ENCODE results near the gene TPRG1L. TPM values are rescaled to one million over a fixed set of nuclear protein-coding genes. Genes with fewer than 3 reads are reported as not detected.

Gene TPRG1L
- total RNA-seq, 1 donor = 19.4 TPM

DNA sequence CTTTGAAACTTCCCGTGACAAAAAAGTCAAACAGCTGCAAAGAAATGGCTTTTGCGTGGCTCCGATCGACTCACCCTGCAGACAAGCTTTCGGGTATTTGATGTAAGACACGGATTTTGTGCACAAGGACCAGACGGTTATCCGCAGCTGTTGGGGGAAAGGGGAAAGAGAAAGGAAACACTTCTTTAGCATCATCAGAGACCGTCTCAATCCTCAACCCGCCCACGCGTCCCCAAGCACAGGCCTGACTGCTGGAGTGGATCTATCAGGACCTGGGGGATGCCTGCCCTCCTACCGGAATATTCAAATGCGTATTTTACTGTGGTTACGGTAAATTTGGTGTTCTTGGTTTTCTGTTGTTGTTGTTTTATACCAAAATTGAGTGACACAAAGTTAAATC, 13.9 kb downstream of the TPRG1L start:
- TF ChIP-seq CTCF (IDR thresholded peaks at IDR 0.05; ENCODE audit: insufficient read depth, low read depth, low read length) = no peak
- no peak overlapping the region for H3K4me3 ChIP-seq (ENCODE audit: low read depth, low read length)
- DNase-seq (ENCODE audit: low read depth) = no peak

DNA sequence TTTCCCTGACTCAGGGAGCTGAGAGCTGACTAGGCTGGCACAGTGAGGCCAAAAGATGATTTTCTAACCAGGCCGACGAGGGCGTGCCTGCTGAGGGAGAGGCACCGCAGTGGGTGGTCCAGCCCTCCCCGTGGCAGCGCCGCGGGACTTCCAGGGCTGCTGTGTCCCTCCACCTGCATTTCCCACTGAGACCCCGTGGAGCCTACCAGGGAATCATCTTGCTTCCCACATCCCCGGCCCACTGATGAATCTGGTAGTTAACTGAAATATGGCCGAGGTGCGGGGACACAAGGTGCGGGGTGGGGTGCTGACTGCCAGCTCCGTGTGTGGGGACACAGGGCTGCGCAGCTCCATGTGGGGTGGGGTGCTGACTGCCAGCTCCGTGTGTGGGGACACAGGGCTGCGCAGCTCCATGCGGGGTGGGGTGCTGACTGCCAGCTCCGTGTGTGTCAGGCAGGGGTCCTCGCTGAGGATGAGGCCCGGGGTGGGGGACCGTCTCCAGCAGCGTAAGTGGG, 14.6 kb downstream of the TPRG1L start:
- no peak for TF ChIP-seq CTCF (IDR thresholded peaks at IDR 0.05; ENCODE audit: insufficient read depth, low read depth, low read length)
- no peak for DNase-seq (ENCODE audit: low read depth)
- no peak overlapping the region for H3K4me3 ChIP-seq (ENCODE audit: low read depth, low read length)

DNA sequence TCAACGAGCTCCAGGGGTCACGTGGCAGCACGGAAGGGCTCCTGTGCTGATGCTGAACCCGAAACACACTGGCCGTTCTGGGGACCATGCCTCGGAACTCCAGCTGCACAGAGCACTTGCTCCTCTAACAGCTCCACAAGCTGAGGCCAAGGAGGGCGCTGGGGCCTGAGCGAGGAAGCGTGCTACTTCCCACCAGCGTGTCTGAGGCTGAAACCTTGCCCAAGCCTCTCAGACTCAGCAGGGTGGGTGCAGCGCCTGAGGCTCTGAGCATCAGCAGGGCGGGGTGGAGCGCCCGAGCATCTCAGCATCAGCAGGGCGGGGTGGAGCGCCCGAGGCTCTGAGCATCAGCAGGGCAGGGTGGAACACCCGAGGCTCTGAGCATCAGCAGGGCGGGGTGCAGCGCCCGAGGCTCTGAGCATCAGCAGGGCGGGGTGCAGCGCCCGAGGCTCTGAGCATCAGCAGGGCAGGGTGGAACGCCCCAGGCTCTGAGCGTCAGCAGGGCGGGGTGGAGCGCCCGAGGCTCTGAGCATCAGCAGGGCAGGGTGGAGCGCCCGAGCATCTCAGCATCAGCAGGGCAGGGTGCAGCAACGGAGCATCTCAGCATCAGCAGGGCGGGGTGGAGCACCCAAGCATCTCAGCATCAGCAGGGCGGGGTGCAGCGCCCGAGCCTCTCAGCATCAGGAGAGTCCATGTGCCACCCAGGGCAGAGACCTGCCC, 15.5 kb downstream of the TPRG1L start:
- H3K4me3 ChIP-seq (ENCODE audit: low read depth, low read length) = no peak overlapping the region
- no peak for DNase-seq (ENCODE audit: low read depth)
- no peak for TF ChIP-seq CTCF (IDR thresholded peaks at IDR 0.05; ENCODE audit: insufficient read depth, low read depth, low read length)

DNA sequence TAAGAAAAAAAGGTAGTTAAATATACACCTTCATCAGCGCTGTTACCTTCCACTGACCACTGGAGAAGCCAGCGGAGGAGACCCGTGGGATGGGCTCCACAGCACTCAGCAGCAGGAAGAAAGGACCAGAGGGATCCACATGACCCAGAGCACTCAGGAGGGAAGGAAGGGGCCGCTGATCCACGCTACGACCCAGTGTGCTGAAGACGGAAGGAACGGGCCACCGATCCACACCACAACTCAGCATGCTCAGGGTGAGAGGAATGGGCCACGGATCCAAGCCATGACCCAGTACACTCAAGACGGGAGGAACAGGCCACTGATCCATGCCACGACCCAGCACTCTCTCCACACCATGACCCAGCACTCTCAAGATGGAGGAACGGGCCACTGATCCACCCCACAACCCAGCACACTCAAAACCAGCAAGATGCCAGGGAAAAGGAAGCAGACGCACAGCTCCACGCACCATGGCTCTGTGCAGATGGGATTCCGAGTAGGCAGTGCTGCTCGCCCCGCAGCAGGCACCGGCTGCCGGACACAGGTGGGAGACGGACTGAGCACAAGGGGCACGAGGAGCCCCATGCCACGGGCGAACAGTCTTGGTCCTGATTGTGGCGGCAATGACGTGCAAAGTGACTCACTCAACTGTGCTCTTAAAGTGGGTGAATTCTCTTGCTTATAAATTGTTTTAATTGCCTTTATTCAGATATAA, 16.4 kb downstream of the TPRG1L start:
- no peak for DNase-seq (ENCODE audit: low read depth)
- no peak for TF ChIP-seq CTCF (IDR thresholded peaks at IDR 0.05; ENCODE audit: insufficient read depth, low read depth, low read length)

GRCh38 chr1:3641816-3642215, 17.0 kb downstream of the TPRG1L start:
- no peak overlapping the region for H3K4me3 ChIP-seq (ENCODE audit: low read depth, low read length)
- DNase-seq (ENCODE audit: low read depth) = no peak
- TF ChIP-seq CTCF (IDR thresholded peaks at IDR 0.05; ENCODE audit: insufficient read depth, low read depth, low read length) = no peak

More for the DNA sequence above, 16.4 kb downstream of the TPRG1L start:
- no peak overlapping the region for H3K4me3 ChIP-seq (ENCODE audit: low read depth, low read length)

GRCh38 chr1:3642919-3643675, 18.3 kb downstream of the TPRG1L start:
- TF ChIP-seq CTCF (IDR thresholded peaks at IDR 0.05; ENCODE audit: insufficient read depth, low read depth, low read length) = no peak
- DNase-seq (ENCODE audit: low read depth) = no peak
- no peak overlapping the region for H3K4me3 ChIP-seq (ENCODE audit: low read depth, low read length)
